HEK293 (cell line): Measurements from ENCODE around the gene GLI1.

ENCODE experiments used
- CTCF ChIA-PET: fragments of 350-600 bp; formaldehyde crosslinking; extraction: SDS; loops from one replicate; lab custom pipeline; 2021; ENCODE audit warnings: antibody characterized with exemption; lab: Yijun Ruan, JAX
- POLR2A ChIA-PET: fragments of 300-600 bp; formaldehyde crosslinking; extraction: SDS; loops from one replicate; lab custom pipeline; 2020; ENCODE audit warnings: antibody characterized with exemption, inconsistent platforms; lab: Yijun Ruan, JAX
- H3K27ac ChIP-seq: fragments of 200-500 bp; sonication (Bioruptor generic); 2 replicates; pipeline ENCODE4 v1.5.1; 2014; ENCODE audit warnings: low read depth, low read length, control low read depth, inconsistent platforms; ENCODE audit errors: extremely low read depth
- H3K36me3 ChIP-seq, 2 experiments: fragments of 200-500 bp in 1 of 2; sonication (Bioruptor generic) in 1 of 2; 1 replicate in 1 of 2; 2 replicates in 1 of 2; pipeline ENCODE4 v1.5.1; 2014 to 2017; ENCODE audit warnings: inconsistent platforms in 2 of 2, low read length in 2 of 2; ENCODE audit not compliant: control insufficient read depth in 2 of 2, insufficient read depth in 1 of 2
- H3K4me1 ChIP-seq: fragments of 200-500 bp; sonication (Bioruptor generic); 2 replicates; pipeline ENCODE4 v1.5.1; 2014; ENCODE audit warnings: mild to moderate bottlenecking, low read length, inconsistent platforms; ENCODE audit not compliant: control insufficient read depth, insufficient read depth
- H3K4me3 ChIP-seq: 2 replicates; pipeline ENCODE4 v1.5.1; 2011; ENCODE audit warnings: low read depth, mild to moderate bottlenecking, control low read depth, low read length, moderate library complexity
- H3K9me3 ChIP-seq: fragments of 200-500 bp; sonication (Bioruptor generic); 2 replicates; pipeline ENCODE4 v1.5.1; 2014; ENCODE audit warnings: low read depth, low read length, inconsistent platforms; ENCODE audit not compliant: control insufficient read depth, insufficient read depth
- EGR2 ChIP-seq: fragments of 450-650 bp; formaldehyde crosslinking; IDR thresholded peaks from 2 replicates; pipeline ENCODE4 v1.5.1; 2016; ENCODE audit warnings: low read depth, missing biosample characterization, missing genetic modification characterization
- GLI4 ChIP-seq: fragments of 450-650 bp; formaldehyde crosslinking; IDR thresholded peaks from 2 replicates; pipeline ENCODE4 v1.5.1; 2016; ENCODE audit warnings: missing biosample characterization, missing genetic modification characterization
- KLF8 ChIP-seq: fragments of 450-650 bp; formaldehyde crosslinking; IDR thresholded peaks from 2 replicates; pipeline ENCODE4 v1.5.1; 2016; ENCODE audit warnings: missing biosample characterization, missing genetic modification characterization
- KLF9 ChIP-seq: fragments of 450-650 bp; formaldehyde crosslinking; IDR thresholded peaks from 2 replicates; pipeline ENCODE4 v1.5.1; 2016; ENCODE audit warnings: missing biosample characterization, missing genetic modification characterization, low read depth
- OSR2 ChIP-seq: fragments of 450-650 bp; formaldehyde crosslinking; IDR thresholded peaks from 2 replicates; pipeline ENCODE4 v1.5.1; 2016; ENCODE audit warnings: missing biosample characterization, missing genetic modification characterization
- SP2 ChIP-seq: fragments of 450-650 bp; formaldehyde crosslinking; IDR thresholded peaks from 2 replicates; pipeline ENCODE4 v1.5.1; 2016; ENCODE audit warnings: missing biosample characterization, missing genetic modification characterization
- YY1 ChIP-seq: fragments of 450-650 bp; formaldehyde crosslinking; IDR thresholded peaks from 2 replicates; pipeline ENCODE4 v1.5.1; 2018; ENCODE audit warnings: missing biosample characterization, missing genetic modification characterization
- YY2 ChIP-seq: fragments of 450-650 bp; formaldehyde crosslinking; IDR thresholded peaks from 2 replicates; pipeline ENCODE4 v1.5.1; 2016; ENCODE audit warnings: missing biosample characterization, missing genetic modification characterization
- ZBTB21 ChIP-seq: fragments of 450-650 bp; formaldehyde crosslinking; IDR thresholded peaks from 2 replicates; pipeline ENCODE4 v1.5.1; 2017; ENCODE audit warnings: missing biosample characterization, missing genetic modification characterization
- ZBTB7A ChIP-seq: fragments of 450-650 bp; formaldehyde crosslinking; IDR thresholded peaks from 2 replicates; pipeline ENCODE4 v1.5.1; 2016; ENCODE audit warnings: low read depth, missing biosample characterization, missing genetic modification characterization
- ZEB2 ChIP-seq: fragments of 450-650 bp; formaldehyde crosslinking; IDR thresholded peaks from 2 replicates; pipeline ENCODE4 v1.5.1; 2016; ENCODE audit warnings: missing biosample characterization, missing genetic modification characterization
- ZFHX2 ChIP-seq: fragments of 450-650 bp; formaldehyde crosslinking; conservative IDR thresholded peaks from 2 replicates; pipeline ENCODE4 v1.5.1; 2016; ENCODE audit warnings: missing biosample characterization, missing genetic modification characterization
- ZNF10 ChIP-seq: fragments of 450-650 bp; formaldehyde crosslinking; IDR thresholded peaks from 2 replicates; pipeline ENCODE4 v1.5.1; 2017; ENCODE audit warnings: missing biosample characterization, missing genetic modification characterization
- ZNF121 ChIP-seq: fragments of 450-650 bp; formaldehyde crosslinking; IDR thresholded peaks from 2 replicates; pipeline ENCODE4 v1.5.1; 2016; ENCODE audit warnings: missing biosample characterization, missing genetic modification characterization
- ZNF155 ChIP-seq: fragments of 450-650 bp; formaldehyde crosslinking; IDR thresholded peaks from 2 replicates; pipeline ENCODE4 v1.5.1; 2016; ENCODE audit warnings: missing biosample characterization, missing genetic modification characterization
- ZNF221 ChIP-seq: fragments of 450-650 bp; formaldehyde crosslinking; IDR thresholded peaks from 2 replicates; pipeline ENCODE4 v1.5.1; 2017; ENCODE audit warnings: missing biosample characterization, missing genetic modification characterization, borderline replicate concordance
- ZNF366 ChIP-seq: fragments of 450-650 bp; formaldehyde crosslinking; conservative IDR thresholded peaks from 2 replicates; pipeline ENCODE4 v1.5.1; 2016; ENCODE audit warnings: missing biosample characterization, missing genetic modification characterization
- ZNF548 ChIP-seq: fragments of 450-650 bp; formaldehyde crosslinking; IDR thresholded peaks from 2 replicates; pipeline ENCODE4 v1.5.1; 2016; ENCODE audit warnings: missing biosample characterization, missing genetic modification characterization
- ZNF623 ChIP-seq: fragments of 450-650 bp; formaldehyde crosslinking; IDR thresholded peaks from 2 replicates; pipeline ENCODE4 v1.5.1; 2016; ENCODE audit warnings: missing biosample characterization, missing genetic modification characterization
- ZNF747 ChIP-seq: fragments of 450-650 bp; formaldehyde crosslinking; IDR thresholded peaks from 2 replicates; pipeline ENCODE4 v1.5.1; 2016; ENCODE audit warnings: missing biosample characterization, missing genetic modification characterization
- ZNF792 ChIP-seq: fragments of 450-650 bp; formaldehyde crosslinking; IDR thresholded peaks from 2 replicates; pipeline ENCODE4 v1.5.1; 2016; ENCODE audit warnings: missing biosample characterization, missing genetic modification characterization
- ZXDB ChIP-seq: fragments of 450-650 bp; formaldehyde crosslinking; IDR thresholded peaks from 2 replicates; pipeline ENCODE4 v1.5.1; 2016; ENCODE audit warnings: missing biosample characterization, missing genetic modification characterization
- TF ChIP-seq, protein P1 (sequence below): fragments of 450-650 bp; formaldehyde crosslinking; IDR thresholded peaks from 2 replicates; pipeline ENCODE4 v1.5.1; 2017; ENCODE audit warnings: missing biosample characterization, mild to moderate bottlenecking, missing genetic modification characterization, moderate library complexity
- TF ChIP-seq, protein P2 (sequence below): fragments of 450-650 bp; formaldehyde crosslinking; IDR thresholded peaks from 2 replicates; pipeline ENCODE4 v1.5.1; 2017; ENCODE audit warnings: missing biosample characterization, missing genetic modification characterization
- TF ChIP-seq, protein P3 (sequence below): fragments of 450-650 bp; formaldehyde crosslinking; IDR thresholded peaks from 2 replicates; pipeline ENCODE4 v1.5.1; 2017; ENCODE audit warnings: missing biosample characterization, missing genetic modification characterization
- TF ChIP-seq, protein P4 (sequence below): fragments of 450-650 bp; formaldehyde crosslinking; IDR thresholded peaks from 2 replicates; pipeline ENCODE4 v1.5.1; 2017; ENCODE audit warnings: missing biosample characterization, missing genetic modification characterization
- TF ChIP-seq, protein P5 (sequence below): fragments of 450-650 bp; formaldehyde crosslinking; IDR thresholded peaks from 2 replicates; pipeline ENCODE4 v1.5.1; 2016; ENCODE audit warnings: missing biosample characterization, missing genetic modification characterization
- TF ChIP-seq, protein P6 (sequence below): fragments of 450-650 bp; formaldehyde crosslinking; IDR thresholded peaks from 2 replicates; pipeline ENCODE4 v1.5.1; 2016; ENCODE audit warnings: missing biosample characterization, missing genetic modification characterization

GLI1 gene

DNA sequence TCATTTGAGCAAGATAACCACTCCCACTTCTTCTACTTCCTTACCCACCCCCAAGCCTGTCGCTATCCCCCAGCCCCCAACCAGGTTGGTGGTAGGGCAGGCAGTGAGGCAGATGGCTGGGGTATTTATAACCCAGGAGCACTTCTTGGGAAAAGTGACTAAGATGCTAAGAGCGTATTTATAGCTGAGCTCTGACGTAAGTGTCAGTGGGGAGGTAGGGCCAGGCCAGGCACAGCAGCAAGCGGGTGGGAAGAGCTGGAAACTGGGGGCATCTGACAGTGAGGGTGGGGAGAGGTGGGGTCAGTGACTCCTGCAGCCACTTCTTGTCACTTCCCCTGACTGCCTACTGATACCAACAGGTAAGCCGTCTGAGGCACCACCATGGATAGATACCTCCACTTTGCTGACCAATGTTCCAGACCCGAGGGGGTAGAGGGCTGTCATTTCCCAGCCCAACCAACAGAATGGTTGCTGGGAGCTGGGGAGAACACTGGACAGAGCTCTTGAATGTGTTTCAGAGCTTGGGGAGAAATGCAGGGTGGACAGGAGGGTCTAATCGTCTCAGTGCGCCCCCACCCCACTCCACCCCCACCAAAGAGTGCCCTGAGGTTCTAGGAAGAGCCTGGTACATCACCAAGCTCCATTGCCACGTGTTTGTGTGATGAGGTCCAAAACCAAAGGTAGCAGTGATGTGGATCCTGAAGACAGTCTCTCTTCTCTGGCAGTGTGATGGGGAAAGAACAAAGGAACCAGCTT, 7.2 kb upstream of the GLI1 start:
- Histone ChIP-seq H3K4me1 (peaks cover 7% of the 10 kb centered on the region; the same call in 1 of the 2 replicates), H3K36me3 (no peaks in the 10 kb centered on the region), H3K27ac (no peak overlapping the region), H3K9me3 (no peaks in the 10 kb centered on the region), H3K4me3 (no peak overlapping the region)
- CTCF ChIA-PET = interaction anchor here (0.6 to 9.7 kb wide), 48 partner anchors 8 to 238 kb away, joined by 3 to 219 read pairs (median 6); partner anchors contain the start of genes INHBC, NXPH4, SHMT2 and STAC3
- POLR2A ChIA-PET = interaction anchor here (0.5 to 1.4 kb wide), 8 partner anchors 12 to 223 kb away, joined by 3 to 5 read pairs (median 4); partner anchors contain the start of gene SHMT2
- TF ChIP-seq GLI4 (tag by site-specific recombination) (no peak), ZNF221 (no peak), ZBTB21 (tag by site-specific recombination) (peak; percentile 67; the same call in 1 of the 2 replicates), ZNF792 (tag by site-specific recombination) (no peak), KLF9 (tag by site-specific recombination) (peak; percentile 20; the same call in 1 of the 2 replicates), ZNF10 (no peak), SP2 (tag by site-specific recombination) (peak; percentile 22; the same call in 1 of the 2 replicates), YY1 (tag by site-specific recombination) (no peak), KLF8 (tag by site-specific recombination) (no peak), ZBTB7A (tag by site-specific recombination) (no peak), ZNF623 (tag by site-specific recombination) (no peak), ZNF548 (tag by site-specific recombination) (no peak), ZNF747 (tag by site-specific recombination) (no peak), ZEB2 (no peak), ZNF155 (tag by site-specific recombination) (no peak), ZXDB (tag by site-specific recombination) (no peak), ZNF366 (no peak), ZFHX2 (peak; percentile 53; the same call in 1 of the 2 replicates), YY2 (tag by site-specific recombination) (no peak), OSR2 (tag by site-specific recombination) (no peak), ZNF121 (tag by site-specific recombination) (no peak), EGR2 (tag by site-specific recombination) (peak; percentile 32; the same call in 1 of the 2 replicates)
- TF ChIP-seq, protein P1, sequence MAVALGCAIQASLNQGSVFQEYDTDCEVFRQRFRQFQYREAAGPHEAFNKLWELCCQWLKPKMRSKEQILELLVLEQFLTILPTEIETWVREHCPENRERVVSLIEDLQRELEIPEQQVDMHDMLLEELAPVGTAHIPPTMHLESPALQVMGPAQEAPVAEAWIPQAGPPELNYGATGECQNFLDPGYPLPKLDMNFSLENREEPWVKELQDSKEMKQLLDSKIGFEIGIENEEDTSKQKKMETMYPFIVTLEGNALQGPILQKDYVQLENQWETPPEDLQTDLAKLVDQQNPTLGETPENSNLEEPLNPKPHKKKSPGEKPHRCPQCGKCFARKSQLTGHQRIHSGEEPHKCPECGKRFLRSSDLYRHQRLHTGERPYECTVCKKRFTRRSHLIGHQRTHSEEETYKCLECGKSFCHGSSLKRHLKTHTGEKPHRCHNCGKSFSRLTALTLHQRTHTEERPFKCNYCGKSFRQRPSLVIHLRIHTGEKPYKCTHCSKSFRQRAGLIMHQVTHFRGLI (tag by site-specific recombination) = peak; percentile 90
- TF ChIP-seq, protein P2, sequence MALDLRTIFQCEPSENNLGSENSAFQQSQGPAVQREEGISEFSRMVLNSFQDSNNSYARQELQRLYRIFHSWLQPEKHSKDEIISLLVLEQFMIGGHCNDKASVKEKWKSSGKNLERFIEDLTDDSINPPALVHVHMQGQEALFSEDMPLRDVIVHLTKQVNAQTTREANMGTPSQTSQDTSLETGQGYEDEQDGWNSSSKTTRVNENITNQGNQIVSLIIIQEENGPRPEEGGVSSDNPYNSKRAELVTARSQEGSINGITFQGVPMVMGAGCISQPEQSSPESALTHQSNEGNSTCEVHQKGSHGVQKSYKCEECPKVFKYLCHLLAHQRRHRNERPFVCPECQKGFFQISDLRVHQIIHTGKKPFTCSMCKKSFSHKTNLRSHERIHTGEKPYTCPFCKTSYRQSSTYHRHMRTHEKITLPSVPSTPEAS (tag by site-specific recombination) = no peak
- TF ChIP-seq, protein P3, sequence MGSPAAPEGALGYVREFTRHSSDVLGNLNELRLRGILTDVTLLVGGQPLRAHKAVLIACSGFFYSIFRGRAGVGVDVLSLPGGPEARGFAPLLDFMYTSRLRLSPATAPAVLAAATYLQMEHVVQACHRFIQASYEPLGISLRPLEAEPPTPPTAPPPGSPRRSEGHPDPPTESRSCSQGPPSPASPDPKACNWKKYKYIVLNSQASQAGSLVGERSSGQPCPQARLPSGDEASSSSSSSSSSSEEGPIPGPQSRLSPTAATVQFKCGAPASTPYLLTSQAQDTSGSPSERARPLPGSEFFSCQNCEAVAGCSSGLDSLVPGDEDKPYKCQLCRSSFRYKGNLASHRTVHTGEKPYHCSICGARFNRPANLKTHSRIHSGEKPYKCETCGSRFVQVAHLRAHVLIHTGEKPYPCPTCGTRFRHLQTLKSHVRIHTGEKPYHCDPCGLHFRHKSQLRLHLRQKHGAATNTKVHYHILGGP = no peak
- TF ChIP-seq, protein P4, sequence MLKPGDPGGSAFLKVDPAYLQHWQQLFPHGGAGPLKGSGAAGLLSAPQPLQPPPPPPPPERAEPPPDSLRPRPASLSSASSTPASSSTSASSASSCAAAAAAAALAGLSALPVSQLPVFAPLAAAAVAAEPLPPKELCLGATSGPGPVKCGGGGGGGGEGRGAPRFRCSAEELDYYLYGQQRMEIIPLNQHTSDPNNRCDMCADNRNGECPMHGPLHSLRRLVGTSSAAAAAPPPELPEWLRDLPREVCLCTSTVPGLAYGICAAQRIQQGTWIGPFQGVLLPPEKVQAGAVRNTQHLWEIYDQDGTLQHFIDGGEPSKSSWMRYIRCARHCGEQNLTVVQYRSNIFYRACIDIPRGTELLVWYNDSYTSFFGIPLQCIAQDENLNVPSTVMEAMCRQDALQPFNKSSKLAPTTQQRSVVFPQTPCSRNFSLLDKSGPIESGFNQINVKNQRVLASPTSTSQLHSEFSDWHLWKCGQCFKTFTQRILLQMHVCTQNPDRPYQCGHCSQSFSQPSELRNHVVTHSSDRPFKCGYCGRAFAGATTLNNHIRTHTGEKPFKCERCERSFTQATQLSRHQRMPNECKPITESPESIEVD (tag by site-specific recombination) = no peak
- TF ChIP-seq, protein P5, sequence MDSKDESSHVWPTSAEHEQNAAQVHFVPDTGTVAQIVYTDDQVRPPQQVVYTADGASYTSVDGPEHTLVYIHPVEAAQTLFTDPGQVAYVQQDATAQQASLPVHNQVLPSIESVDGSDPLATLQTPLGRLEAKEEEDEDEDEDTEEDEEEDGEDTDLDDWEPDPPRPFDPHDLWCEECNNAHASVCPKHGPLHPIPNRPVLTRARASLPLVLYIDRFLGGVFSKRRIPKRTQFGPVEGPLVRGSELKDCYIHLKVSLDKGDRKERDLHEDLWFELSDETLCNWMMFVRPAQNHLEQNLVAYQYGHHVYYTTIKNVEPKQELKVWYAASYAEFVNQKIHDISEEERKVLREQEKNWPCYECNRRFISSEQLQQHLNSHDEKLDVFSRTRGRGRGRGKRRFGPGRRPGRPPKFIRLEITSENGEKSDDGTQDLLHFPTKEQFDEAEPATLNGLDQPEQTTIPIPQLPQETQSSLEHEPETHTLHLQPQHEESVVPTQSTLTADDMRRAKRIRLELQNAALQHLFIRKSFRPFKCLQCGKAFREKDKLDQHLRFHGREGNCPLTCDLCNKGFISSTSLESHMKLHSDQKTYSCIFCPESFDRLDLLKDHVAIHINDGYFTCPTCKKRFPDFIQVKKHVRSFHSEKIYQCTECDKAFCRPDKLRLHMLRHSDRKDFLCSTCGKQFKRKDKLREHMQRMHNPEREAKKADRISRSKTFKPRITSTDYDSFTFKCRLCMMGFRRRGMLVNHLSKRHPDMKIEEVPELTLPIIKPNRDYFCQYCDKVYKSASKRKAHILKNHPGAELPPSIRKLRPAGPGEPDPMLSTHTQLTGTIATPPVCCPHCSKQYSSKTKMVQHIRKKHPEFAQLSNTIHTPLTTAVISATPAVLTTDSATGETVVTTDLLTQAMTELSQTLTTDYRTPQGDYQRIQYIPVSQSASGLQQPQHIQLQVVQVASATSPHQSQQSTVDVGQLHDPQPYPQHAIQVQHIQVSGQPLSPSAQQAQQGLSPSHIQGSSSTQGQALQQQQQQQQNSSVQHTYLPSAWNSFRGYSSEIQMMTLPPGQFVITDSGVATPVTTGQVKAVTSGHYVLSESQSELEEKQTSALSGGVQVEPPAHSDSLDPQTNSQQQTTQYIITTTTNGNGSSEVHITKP (tag by site-specific recombination) = peak; percentile 74
- TF ChIP-seq, protein P6, sequence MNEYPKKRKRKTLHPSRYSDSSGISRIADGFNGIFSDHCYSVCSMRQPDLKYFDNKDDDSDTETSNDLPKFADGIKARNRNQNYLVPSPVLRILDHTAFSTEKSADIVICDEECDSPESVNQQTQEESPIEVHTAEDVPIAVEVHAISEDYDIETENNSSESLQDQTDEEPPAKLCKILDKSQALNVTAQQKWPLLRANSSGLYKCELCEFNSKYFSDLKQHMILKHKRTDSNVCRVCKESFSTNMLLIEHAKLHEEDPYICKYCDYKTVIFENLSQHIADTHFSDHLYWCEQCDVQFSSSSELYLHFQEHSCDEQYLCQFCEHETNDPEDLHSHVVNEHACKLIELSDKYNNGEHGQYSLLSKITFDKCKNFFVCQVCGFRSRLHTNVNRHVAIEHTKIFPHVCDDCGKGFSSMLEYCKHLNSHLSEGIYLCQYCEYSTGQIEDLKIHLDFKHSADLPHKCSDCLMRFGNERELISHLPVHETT = no peak
